Activated CD8-positive, alpha-beta memory T cell treated with anti-CD3 and anti-CD28 coated beads for 1 hour (primary cell): ENCODE data around the gene CIB4.

ENCODE experiments used
- DNase-seq, 2 donors: peaks; one replicate each; pipeline ENCODE4 v3.0.0-alpha.2; 2020; ENCODE audit warnings: low read depth in 1 of 2; ENCODE audit errors: extremely low read depth in 1 of 2

Gene CIB4

DNA sequence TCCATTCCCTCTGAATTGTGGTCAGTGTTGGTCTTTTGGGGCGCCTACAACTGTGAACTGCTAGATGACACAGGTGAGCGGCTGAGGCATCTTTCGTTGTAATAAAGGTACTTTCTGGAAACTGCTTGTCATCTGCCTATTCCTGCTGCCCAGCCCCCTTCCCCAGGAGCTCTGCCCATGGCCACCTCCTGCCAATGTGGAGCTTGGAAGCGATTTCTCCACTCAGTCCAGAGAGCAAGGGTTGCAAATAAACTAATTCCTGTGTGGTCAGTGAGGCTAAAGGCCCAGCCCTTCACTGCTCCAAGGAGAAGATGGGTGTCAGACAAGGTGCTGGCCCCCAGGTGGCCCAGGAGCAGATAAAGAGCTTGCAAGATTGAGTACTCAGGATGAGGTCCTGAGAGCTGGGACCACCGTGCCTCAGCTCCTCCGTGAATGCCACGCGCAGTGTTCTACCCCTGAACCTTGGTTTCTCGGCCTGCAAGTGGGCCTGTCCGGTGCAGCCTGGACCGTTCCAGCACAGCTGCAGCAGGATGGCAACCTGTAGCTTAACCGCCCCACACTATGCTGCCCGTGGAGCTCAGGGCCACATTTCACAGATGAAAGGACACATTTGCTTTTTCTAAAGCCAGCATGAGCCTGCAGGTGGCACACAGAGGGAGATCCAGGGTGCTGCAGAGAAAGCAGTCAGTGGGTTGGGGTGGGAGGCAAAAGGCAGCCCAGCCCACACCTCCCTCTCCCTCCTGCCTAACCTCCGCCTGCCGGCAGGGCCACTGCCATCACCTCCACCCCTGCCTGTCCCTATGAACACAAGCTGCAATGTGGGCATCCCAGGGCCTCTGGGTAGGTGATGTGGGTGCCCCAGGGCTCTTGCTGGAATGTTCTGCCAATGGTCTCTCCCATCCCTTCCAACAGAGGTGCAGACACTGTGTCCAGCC lies 84.6 kb downstream of the CIB4 start:
- DNase-seq, result no peak

DNA sequence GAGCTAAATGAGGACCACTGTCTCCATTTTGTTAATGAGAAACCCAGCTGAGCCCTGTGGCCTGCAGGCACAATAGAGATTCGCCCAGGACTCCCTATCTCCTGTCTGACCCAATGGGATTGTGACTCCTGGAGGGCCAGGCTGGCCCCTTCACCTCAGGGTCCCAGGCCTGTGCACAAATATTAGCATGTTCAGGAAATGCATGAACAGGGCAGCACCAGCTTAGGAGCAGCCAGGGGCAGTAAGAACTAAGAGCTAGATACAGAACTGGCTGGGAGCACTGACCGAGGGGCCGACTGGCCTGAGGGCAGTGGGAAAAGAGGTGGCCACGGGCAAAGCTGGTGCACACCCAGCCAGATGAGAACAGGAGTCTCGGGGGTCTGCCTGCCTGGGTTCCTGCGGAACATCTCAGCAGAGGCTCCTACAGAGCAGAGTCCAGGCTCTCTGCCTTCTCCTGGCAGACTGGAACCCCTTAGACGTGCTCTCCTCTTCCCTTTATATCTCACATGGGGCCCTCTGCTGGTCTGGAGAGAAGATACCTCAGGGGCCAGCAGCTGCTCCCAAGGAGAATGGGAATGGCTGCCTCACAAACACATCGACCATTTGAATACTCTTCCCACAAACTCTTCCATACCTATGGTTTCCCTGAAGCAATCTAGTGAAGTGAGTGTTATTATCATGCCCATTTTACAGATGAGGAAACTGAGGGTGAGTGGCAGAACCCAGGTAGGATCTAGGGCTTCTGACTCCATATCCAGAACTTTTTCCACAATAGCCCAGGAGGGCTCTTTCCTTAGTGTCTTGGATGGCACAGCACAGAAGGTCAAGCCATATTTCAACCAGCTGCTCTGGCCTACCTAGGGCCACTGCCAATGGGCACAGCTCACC lies 85.7 kb downstream of the CIB4 start:
- DNase-seq, result no peak

DNA sequence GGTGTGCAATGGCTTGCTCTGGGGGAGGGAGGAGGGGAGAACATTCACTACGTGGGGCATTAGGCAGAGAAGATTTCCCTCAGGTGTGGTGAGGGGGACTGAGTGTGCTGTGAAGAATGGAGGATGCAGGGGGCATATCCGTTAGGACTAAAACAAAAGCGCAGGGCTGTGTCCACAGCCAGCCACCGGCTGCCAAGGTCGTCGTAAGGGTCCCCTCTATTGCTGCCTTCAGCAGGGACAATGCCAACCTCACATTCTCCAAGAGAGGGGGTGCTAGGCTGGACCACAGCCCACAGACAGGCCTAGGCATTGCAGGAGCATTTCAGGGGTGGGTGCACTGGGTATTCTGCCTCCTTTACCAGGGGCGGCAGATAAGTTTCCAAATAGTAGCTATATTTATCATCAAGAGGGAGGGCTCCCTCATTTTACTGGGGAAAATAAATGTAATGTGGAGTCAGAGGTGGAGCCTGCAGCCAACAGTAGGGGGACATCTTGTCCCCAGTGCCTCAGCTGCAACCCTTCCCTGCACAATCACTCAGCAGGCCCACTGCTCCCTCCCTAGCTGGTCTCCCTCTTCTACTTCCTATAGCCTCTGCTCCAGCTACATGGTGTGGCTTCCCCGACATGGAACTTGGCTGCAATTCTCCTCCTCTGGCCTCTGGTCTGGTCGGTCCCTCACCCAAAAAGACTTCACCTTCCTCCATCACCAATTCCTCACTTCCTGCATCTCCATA lies 88.4 kb downstream of the CIB4 start:
- no peak for DNase-seq

DNA sequence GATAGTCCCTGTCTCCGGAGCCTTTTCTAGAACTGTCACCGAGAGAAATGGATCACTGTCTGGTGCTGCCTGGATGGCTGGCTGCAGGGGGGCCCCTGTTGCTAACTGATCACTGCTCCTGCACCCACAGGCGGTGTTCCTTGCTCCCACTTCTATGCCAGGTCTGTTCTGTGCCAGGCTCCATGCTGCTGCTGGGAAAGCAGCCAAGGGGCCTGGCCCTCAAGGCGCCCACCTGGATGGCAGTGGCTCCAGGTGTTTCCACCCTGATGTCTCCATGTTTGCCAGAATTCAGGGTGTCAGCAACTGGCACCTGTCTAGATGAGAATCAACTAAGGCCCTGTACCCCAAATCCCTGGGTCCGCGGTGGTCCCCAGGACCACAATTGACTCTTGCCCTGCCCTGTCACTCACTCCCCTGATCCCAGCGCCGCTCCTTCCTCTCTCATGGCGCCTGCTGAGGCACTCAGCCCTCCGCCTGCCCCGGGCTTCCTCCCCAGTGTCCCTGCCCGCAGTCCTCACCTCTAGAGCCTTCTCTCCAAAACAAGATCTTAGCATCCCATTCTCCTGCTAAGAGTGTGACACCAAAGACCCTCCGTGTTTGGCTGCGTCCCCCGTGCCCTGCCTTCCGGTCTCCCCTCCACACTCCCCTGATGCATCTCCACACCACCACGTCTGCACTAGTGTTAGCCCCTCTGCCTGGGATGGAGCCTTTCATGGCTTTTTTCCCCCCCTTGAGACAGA lies 90.7 kb downstream of the CIB4 start:
- no peak for DNase-seq

DNA sequence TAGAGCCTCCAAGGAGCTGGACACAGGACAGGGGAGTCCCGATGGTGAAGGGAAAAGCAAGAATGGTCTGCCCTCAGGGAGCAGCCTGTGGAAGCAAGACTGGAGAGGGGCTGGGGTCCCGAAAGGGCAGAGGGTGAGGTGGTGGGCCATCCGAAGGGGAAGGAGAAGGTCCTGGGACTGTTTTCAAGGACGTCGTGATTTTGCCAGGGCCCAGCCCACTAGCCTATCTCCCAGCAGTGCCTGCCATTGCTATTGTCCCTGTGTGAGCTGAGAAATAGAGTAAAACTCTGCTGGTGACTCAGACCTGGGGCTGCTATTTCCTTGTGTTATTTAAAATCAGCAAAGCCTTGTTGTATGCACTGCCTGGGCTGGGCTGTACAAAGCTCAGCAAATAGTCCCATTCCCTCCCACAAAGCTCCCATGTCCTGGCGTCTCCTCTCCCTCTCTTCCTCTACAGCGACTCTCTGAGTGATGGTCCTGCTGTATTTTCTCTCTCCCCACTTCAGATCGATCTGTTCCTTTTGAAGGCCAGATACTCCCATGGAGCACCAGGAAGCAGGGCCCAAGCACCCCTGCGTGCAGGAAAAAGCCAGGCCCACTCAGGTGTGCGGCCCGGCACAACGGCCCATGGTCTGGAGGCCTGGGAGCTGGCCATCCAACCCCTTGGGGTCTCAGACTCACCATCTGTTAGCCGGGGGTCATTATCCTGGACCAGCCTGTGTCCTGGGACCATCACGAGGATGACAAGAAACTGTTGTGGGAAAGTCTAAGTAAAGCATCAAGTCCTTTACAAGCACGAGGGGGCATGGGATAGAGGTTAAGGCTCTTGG lies 98.3 kb downstream of the CIB4 start:
- no peak for DNase-seq

DNA sequence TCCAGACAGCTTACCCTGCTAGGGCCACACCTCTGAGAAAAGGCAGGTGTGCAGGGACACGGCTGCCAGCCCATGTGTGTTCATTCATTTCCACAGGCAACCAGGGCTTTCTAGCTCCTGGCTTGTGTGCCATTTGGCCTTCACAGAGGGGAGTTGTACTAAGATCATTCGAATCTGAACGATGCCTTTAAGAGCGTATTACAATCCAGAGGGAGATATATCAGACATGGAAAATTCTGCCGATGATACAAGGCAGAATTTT lies 99.0 kb downstream of the CIB4 start:
- DNase-seq, result no peak

DNA sequence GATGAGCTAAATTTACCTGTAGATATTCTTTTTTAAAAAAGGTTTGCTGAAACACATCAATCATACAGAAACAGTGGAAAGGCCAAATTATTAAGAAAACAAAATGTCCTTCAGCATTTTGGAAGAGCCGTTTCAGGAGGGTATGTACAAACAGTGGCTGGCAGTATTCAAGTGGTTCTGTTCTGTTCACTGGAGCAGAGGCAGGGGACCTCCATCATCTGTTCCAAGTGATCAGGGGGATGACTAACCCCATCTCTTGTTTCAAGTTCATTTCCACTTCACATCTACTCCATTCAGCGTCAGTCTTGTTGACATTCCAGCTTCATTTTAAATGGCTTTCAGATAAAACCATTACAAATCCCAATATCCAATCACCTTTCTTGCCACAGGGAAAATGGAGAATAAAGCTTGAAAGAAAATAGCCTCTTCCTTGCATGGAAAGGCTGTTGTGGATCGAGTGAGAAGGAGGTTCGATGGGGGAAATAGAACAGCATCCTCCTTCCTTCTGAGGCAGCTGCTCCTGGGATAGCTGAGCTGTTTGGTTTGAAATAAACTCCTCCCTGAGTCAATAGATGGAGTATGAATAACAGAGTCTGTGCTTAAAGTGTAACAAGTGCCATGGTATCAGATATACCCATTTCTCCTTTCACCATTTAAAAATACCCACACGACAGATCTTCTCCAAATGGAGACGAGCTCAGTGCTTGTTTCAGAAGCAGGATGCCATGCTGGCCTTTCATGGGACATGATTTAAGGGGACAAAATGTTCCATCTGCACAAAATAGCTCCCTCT lies 99.6 kb downstream of the CIB4 start:
- DNase-seq, result no peak

DNA sequence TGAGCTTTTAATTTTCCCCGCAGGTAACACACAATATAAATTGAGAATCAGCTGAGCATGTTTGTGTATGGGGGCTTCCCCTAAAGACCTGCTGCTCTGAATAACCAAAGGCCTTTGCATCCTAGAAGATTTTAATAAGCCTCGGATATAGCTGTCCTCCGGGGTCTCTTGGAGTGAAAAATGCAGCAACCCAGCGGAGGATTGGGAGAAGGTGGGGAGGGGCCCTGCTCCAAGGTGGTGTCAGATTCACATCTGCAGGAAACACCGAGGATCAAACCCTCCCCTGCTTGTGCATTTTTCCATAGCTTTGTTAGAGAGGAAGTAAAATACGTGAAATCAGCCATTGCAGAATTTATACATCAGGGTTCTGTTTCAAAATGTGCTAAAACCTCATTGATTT lies 100.2 kb downstream of the CIB4 start:
- no peak for DNase-seq

DNA sequence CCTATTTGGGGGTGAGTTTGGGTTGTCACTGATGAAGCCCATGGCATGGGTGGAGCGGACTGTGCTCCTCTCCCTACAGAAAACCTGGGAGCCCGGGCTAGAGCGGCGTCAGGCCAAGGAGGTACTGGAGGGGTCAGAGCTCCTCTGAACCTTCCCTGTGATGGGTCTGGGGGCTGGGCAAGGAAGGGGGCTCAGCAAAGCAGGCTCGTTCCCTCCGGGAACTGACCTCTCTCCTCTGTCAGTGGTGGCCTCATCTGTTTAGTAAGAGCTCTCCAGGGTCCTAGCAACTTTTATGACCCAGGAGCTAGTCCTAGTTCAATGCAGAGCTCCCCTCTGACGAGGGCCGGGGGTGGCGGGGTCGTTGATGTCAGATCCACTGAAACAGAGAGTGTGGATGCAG lies 100.9 kb downstream of the CIB4 start:
- DNase-seq, result no peak

DNA sequence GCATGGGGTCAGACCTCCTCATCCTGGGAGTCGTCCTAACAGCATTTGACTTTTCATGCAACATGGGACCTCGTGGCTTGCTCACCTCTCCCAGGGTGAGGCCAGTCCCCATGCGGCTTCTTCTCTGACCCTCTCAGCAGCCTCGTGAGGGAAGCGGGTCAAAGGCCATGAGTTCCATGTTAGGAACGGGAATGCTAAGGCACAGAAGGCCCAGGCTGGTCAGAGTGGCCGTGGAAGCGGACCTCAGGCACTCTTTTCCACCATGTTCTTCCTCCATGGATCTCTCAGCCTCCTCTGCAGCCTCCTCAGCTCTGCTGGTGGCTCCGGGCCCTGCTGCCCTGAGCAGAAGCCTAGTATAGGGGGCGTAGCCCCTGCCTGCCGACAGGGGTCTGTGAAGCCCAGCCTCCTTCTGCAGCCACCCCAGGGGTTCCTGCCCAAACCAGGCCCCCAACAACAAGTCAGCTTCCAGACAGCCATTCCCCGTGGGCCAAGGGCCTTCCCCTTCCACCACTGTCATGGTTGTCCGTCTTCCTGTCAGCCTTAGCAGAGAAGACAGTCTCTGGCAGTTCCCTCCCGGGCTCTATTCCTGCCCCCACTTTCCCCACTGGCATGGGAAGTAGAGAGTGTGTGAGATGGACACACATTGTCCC lies 103.2 kb downstream of the CIB4 start:
- no peak for DNase-seq

DNA sequence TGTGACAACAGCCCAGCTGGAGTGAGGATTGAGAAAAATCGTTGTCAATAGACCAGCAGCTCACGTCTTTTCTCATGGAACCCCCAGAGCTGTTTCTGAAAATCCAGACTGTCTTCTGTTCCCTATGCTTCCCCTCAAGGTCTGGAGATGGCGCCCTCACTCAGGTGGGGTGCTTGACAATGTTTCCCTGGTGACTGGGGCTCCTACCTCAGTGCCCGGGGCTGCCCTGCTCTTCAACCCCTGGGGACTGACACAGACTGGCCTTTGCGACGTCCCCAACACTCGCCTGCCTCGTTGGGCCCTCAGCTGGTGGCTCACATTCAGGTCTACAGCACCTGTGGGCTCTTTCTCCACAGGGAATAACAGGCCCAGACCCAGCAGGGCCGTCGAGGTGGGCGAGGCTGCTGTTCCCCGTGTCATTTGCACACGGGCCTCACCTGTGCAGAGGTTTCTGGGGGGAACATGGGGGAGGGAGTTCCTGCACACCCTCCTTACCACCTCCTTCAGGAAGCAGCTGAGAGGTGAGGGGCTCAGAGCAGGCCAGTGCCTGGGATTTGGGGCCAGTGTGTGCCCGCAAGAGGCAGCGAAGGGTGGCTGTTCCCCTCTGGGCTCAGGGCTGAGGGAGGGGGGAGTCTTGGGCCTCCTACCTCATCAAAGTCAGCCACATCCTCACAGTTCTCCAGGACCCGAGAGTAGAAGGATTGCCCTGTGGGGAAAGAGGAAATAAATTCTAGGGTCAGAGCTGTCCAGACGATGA lies 103.9 kb downstream of the CIB4 start:
- DNase-seq, result no peak

DNA sequence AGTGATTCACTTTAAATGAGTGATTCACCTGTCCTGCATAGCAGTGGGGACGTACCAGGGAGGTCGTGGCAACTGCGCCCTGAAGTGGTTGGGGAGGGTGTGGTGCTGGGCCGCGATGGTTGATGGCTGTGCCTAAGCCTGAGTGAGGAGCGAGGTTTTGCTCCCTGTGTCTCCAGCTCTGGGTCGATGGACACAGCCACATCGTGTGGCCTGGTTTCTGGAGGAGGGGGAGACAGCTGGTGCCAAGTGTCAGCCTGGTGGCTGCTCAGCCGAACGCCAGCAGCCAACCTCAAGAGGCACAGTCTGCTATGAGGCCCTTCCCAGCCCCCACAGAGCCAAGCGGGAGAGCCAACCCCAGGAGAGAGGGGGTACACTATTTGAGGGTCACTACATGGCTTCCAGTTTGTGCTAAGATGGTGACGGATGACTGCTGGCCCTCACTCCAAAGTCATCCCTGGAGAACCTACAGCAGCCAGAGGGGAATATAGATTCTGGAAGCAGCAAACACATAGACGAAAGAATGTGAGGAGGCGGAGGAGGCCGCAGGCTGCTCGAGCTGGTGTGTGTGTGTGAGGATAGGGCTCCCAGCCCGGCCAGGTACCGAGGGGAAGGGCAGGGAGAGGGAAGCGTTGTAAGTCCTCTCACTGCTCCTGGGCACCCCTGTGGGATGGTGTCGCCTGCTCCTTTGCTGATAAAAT lies 104.6 kb downstream of the CIB4 start:
- no peak for DNase-seq

DNA sequence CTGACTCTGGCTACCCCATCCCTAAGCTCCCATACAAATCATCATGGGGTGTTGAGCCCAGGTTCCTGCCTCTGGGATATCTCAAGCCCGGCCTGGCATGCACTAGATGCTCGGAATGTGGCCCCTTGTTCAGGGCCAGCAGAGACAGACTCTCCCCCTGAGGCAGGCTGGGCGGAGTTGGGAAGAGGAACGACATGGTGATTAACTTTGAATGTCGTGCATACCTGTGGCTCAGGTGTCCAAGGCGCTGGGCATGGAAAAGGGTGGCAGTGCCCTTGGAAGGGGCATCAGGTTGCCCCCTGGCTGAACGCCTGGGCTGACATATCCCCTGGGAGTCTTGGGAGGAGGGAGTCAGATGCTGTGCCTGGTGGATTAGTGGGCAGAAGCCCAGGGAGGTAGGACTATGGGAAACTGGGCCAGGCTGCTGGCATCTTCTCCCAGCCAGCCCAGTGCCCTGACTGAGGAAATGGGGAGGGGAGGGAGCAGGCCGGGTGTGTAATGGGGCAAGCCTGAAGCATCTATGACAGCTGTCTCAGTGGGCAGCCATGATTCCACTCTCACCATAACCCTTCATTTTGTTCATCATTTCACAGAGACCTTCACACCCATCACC lies 105.4 kb downstream of the CIB4 start:
- DNase-seq, result no peak

DNA sequence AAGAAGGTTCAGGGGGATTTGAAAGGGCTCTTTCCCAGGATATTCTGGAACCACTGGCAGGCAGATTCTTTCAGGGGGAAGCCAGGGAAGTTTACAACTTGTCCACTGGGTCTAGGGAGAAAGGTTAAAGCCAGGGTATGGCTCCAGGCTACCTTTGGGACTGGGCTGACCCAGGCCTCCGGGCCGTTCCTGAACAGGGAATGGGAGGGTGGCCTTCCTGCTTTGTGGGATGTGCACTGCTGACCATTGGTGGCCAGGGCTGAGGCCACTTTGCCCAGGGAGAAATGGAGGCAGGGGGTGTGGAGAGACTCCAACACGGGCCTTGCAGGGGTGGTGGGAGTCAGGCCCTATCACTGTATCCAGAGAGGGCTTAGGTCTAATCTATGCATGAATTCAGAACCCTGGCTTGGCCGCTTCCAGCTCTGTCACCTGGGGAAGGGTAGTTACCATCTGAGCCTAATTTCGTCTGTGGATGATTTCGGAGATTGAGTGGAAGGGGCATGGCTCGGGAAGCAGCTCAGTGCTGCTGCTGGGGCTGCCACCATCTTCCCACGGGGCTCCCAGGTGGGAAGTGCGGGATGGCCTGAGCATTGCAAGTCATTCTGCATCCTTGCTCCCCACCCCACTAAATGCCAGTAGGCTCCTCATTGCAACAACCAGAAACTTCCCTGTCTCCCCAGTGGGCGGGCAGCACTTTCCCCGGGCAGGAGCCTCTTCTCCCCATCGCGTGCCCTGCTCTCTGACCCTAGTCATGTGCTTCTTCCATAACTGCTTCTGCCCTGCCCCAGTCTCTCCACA lies 106.1 kb downstream of the CIB4 start:
- DNase-seq, result no peak

DNA sequence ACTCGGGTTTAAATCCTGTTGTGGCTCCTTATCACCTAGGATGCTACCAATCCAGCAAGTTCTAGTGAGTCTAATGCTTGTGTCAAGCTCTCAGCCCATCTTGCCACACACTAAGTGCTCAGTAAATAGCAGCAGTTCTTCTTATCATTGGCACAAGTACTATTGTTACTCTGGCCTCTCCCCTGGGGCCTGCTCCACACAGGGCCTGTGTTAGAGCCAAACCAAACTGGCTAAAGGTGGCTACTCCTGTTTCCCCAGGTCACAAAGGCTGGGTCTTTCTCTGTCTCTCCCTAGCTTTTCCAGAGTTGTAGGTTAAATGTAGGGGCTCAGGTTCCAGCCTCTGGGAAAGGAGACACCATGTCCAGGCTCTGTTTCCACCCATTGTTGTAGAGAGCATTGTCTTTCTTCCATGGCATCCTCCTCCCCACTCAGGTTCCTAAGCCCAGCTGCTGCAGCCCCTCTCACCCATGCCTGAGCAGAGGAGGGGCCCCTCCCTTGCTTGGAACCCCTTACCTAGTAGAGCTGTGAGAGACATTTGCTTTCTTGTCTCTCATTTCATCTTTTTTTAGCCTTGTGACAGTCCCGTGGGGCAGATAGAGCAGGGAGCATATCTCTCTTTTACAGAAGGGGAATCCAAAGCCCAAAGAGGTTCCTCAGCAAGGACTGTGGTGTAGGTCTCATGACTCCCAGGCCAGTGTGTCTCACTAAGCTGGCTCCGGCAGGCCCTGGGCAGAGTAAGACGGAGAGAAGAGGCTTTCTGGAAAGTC lies 106.9 kb downstream of the CIB4 start:
- DNase-seq, result no peak
